HTR-8/SVneo (cell line): ENCODE measurements around the gene GRAP2.
A peak's percentile ranks its signal among the peaks of the same experiment; 100 is the strongest.
"Not testable (repeated sequence)": the region's sequence is repeated elsewhere in the genome, so short reads cannot be mapped to it uniquely, and the experiment has no call there.

Source experiments
- DNase-seq: peaks from one replicate; pipeline ENCODE4 v3.0.0; 2011; ENCODE audit warnings: low spot score, mixed read lengths; ENCODE audit not compliant: insufficient read length
- FAIRE-seq: peaks from 2 replicates; lab custom pipeline; 2011; peaks lifted over from hg19 to GRCh38; lab: Jason Lieb, UNC

The GRAP2 gene

DNA sequence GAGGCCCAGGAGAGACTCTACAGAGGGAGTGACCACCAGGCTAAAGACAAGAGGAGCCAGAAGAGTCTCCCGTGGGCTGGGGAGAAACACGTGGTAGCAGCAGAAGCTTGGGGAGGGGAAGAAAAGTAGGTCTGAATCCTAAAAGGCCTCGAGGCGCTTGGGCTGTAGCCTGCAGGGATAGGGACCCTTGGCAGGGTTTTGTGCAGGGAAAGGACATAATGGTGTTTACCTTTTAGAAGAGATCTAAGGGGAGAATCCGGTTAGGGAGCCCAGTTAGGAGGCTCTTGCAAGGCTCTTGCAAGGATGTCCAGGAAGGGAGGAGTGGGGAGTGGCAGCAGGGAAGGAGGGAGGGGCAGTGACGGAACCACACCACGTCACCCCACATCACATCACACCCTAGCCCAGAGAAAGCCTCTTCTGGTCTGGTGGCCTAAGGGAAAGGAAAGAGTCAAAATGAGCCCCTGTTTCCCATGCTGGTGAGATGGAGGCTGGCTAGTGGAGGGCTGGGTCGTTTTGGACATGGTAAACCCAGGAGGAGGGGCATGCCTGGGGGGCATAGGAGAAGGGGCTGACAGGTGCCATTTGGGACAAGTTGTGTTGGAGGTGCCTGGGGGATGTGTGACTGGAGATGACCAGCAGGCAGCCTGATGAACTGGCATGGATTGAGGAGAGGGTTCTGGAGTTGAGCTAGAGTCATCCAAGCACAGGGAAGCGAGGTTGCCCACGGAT lies 87.7 kb downstream of the GRAP2 start:
- FAIRE-seq: no peak
- DNase-seq: no peak

DNA sequence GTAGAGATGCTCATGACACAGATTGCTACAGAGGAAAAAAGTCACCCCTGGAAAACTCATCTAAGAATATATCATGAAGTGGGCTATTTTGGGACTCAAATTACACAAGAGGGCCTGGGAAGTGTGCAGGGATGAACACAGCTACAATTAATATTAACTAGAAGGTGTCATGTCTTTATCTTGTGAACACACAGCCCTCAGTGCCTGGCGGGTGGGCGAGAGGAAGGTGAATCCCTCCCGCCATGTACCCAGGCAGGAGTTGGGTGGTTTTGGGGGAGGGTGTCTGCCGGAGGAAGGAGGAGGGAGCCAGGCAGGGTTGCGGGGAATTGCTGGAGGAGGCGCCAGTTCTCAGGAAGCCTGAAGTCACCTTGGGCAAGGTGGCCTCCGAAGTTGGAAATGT lies 88.7 kb downstream of the GRAP2 start:
- DNase-seq: no peak
- FAIRE-seq: no peak

DNA sequence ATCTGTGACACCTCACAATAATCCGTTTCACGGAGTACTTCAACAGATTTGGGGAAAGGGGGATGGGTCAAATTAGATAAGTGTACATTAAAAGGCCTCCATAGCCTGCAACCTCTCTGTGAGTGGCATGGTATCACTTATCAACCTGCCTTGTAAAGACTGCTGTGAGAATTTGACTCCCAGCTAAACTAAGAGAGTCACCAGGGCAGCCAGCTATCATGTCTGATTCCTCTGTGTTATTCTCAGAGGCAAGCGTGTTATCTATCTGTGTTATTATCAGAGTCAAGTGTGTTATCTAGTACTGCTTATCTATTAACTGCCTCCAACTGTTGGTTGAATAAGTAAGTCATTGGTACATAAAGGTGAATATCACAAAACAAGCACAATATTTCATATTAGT lies 89.8 kb downstream of the GRAP2 start:
- DNase-seq (no peak), FAIRE-seq (no peak)

DNA sequence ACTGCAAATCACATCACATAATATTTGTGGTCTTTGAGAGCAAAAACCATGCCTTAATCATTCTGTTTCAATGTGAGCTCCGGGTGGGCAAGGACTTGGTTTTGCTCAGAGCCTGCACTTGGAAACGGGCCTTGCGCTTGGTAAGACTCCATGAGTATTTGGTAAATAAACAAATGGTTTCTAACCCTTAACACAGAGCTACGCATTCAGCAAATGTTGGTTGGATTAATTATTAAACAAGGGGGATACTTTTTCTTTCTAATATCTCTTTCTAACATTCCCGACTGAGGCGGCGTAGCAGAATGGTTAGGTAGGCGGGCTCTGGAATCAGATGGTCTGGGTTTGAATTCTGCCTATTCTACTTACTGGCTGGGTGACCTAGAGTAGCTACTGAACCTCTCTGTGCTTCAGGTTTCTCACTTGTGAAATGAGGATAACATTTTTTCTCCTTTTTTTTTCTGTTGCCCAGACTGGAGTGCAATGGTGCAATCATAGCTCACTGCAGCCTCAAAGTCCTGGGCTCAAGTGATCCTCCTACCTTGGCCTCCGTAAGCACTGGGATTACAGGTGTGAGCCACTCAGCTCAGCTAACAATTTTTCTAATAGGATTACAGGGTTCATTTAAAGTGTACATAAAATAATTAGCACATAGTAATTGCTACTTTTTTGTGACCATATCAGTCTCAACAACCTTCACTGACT lies 90.4 kb downstream of the GRAP2 start:
- DNase-seq: no peak
- no peak for FAIRE-seq

DNA sequence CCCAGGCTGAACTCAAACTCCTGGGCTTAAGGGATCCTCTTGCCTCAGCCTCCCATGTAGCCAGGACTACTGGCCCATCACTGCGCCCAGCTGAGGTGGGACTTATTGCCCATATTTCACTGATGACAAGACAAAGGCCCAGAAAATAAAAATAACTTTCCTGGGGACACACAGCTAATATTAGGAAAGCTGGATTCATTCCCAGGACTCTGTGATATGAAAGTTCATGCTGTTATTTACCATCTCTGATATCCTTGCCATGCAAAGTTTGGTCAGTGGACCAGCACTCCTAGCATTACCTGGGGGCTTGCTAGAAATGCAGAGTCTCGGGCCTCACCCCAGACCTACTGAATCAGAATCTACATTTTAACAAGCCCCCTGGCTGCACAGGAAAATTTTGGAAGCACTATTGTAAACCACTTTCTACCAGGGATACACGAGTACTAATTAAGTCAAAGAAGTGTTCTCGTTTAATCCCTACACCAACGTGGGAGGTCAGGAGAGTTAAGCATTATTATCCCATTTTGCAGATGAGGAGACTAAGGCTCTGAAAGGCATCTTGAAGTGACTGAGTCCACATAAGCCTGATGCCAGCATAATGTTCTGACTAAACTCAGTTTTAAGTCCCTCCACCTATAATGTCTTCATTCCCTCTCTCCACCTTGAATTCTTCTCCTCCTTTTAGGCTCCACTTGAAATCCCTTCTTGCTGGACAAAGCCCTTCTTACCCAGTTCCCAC lies 91.4 kb downstream of the GRAP2 start:
- FAIRE-seq (no peak), DNase-seq (no peak)

DNA sequence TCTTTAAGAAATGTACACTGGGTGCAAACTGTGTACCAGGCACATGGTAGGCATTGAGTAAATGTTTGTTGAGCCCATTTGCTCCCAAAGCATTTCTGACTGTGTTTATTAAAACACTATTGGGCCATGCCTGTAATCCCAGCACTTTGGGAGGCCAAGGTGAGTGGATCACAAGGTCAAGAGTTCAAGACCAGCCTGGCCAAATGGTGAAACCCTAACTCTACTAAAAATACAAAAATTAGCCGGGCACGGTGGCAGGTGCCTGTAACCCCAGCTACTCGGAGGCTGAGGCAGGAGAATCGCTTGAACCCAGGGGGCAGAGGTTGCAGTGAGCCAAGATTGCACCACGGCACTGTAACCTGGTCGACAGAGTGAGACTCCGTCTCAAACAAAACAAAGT lies 92.0 kb downstream of the GRAP2 start:
- DNase-seq, FAIRE-seq: not testable (repeated sequence)

DNA sequence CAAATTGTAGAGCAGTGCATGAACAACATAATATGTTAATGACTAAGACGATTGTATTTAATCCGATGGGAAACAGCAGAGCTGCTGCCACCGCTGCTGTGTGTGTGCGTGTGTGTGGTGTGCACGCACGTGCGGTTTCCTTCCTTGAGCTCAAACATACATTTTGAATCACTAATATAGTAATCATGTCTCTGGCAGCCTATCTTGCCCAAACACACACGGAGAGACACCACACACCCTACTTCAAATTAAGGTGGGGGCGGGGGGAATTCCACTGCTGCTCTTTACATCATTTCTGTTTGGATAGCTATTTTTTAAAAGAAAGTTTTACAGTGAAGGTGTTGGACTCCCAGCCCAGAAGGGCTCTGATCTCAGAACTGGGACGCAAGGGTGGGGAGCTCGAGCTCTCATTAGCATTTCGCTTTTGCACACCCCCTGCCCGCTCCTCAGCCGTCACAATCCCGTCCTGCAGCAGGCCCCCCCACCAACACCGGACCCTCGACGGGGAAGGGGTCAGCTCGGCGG lies 93.2 kb downstream of the GRAP2 start:
- DNase-seq (no peak), FAIRE-seq (no peak)

DNA sequence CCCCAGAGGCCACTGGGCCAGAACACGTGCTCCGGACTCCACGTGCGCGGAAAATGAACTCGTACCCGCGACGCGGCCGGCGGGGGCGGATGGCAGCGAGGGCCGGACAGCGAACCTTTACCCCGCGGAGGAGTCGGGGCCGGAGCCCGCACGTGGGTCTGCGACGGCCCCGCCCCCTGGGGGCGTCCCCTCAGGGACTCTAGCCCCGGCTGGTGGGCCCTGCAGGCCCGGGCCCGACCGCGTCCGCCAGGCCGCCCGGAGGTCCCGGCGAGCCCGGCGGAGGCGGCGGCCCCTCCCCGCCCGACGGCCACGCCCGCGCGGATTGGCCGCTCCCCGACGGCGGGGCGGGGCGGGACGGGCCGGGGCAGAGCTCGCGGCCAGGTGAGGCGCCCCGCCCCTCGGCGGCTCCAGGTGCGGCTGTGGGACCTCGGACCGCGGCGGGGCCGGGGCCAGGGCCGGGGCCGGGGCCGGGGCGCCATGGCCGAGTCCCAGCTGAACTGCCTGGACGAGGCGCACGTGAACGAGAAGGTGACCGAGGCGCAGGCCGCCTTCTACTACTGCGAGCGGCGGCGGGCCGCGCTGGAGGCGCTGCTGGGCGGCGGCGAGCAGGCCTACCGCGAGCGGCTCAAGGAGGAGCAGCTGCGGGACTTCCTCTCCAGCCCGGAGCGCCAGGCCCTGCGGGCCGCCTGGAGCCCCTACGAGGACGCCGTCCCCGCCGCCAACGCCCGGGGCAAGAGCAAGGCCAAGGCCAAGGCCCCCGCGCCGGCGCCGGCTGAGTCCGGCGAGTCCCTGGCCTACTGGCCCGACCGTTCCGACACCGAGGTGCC lies 93.9 kb downstream of the GRAP2 start, which contains the start of gene FAM83F:
Gene FAM83F (plus strand): TSS at position 389 of the 827 bp plus-strand sequence. CDS start 89 bp downstream, at position 478.
- FAIRE-seq: no peak
- DNase-seq: no peak

DNA sequence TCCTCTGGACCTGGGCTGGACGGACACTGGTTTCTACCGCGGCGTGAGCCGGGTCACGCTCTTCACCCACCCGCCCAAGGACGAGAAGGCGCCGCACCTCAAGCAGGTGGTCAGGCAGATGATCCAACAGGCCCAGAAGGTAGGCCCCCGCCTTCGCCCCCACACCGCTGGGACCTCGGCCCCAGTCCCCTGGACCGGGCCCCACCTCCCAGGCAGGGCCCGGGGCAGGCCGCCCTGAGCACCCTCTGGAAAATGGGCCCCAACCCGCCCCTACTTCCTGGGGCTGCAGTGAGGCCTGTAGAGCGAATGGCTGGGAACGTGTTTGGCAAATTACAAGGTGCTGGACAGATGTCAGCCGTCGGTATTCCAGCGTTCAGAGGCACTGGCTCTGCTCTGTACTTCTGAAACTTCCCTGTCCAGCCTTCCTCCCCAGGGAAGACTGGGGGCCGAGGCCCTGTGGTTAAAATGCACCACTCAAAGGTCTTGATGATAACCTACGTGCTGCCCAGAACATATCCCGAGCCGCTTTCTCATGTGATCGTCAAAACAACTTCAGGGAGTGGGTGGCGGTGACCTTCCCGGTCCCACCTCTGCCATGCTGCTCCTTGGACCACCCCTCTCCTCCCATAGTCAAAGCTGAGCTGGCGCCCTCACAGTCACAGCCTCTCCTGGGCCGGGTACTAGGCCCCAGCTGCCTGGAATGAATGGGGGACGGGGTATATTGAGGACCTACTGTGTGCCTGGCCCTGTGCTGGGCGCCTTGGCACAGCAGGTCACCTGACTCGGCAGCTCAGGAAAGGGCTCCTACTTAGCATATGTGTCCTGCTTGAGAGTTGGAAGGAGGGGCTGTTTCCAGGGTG lies 94.7 kb downstream of the GRAP2 start:
- FAIRE-seq (no peak), DNase-seq (no peak)

DNA sequence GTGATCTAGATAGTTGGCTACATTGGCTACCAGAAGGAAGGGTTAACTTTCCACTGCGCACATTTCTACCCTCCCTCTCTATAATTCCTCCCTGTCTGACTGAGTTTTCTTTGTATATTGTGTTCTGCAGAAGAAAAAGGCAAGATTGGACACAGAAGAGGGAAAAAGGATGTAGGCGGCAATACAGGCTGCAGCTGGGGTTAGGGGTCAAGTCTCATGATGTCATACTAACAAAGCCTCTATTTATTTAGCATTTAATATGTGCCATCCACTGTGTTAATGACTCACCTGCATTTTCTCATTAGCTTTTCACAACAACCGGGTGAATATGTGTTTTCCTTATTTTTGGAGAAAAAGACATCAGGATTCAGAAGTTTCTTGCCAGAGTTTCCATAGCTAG lies 95.8 kb downstream of the GRAP2 start:
- FAIRE-seq (no peak), DNase-seq (no peak)

DNA sequence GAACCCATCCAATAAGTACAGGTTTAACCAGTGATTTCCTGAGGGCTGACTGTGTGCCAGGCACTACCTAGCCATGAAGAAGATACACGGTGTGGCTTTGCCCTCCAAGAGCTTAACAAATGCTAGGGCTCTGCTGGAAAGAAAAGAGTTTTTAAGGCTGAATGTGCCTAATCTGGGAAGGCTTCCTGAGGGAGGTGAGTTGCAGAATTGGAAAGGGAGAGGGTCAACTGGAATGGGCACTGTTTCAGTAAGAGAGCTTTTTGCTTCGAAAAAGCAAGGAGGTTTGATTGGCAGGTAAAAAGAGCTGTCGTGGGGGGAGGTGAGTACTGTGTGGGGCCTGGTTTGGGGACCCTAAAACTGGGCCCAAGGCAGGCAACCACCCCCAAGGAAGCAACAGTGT lies 96.5 kb downstream of the GRAP2 start:
- FAIRE-seq (no peak), DNase-seq (no peak)

DNA sequence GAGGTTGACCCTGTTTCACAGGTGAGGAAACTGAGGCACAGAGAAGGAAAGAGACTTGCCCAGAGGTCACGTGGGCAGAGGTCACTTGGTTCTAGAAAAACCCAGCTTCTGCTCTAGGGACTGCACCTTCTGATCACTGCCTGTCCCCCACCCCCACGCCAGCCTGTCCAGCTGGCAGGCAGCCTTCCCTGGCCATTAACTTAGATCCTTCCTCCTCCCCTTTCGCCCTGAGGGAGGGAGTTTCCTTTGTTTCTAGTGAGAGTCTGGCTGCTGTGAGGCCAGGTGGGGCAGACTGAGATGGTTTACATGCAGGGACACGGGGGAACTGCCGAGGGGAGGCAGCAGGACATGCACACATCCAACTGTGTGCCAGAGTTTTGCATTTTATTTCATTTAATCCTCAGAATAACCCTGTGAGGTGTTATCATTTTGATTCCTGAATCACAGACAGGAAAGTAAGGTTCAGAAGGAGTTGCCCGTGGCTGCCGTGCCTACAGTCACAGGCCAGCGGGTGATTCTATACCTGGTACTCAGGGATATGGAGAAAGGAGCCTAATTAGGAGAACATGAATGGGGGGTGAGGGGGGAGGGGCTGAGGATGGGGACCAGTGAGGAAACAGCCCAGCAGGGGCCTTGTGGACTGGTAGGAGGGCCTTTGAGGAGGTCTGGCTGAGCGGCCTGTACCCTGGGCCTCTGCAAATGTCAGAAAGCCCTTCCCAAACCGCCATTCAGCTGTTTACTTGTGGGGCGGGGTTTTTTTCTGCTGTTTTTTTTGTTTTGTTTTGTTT lies 97.2 kb downstream of the GRAP2 start:
- FAIRE-seq (no peak), DNase-seq (peak; percentile 56)

DNA sequence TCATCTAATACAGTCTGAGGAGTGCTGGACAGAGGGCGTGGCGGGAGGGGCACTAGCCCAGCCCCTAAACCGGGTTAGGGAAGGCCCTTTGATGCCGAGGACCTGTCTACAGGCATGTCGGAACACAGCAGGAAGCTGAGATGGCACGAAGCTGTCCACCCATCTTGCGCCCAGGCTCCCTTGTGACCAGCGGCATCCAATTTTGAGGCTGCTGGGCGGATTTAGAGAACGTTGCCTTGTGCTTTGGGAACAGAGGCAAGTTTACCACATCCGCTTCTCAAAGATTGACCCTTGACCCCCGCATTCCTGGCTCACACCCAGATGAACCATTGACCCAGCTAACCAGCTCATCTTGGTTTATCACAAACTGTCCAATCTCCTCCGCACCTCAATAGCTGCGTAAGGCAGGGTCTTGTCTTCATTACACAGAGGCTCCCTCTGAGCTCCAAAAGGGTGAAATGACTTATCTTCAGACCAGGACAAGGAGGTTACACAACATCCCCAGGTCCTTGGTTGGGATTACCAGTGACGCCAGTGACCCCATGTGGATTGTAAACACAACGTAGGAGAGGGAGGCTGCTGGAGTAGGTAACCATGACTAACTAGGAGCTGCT lies 98.4 kb downstream of the GRAP2 start:
- no peak for DNase-seq
- FAIRE-seq: no peak

DNA sequence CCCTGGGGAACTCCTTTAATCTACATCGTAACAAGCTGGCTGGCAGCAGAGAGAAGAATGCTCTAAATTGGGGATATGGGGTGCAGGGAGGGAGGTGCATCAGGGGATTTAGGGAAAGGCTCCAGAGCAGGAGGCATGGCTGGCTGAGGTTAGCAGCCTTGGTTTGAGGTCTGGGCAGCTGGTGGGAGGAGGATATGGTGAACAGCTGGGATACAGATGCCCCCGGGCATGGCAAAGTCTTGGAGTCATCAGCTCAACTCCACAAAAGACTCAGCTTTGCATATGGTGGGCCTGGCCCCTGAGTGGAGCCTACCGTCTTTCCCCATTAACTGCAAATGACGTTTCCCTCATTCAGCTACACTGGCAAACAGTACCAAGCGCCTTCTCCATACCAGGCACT lies 99.3 kb downstream of the GRAP2 start:
- no peak for DNase-seq
- no peak for FAIRE-seq

DNA sequence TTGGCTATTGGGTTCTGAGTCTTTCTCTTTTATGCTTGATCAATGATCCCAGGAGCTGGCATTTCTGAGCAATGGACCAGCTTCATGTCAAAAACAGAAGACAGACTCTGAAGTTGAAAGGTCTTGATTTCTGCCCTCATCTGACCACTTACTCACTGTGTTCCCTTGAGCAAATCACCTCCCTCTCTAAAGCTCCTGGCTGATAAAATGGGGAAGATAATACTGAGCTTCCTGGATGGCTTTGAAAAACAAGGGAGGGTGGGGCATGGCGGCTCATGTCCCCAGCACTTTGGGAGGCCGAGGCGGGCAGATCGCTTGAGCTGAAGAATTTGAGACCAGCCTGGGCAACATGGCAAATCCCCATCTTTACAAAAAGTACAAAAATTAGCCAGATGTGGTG lies 100.2 kb downstream of the GRAP2 start:
- DNase-seq (no peak), FAIRE-seq (no peak)

DNA sequence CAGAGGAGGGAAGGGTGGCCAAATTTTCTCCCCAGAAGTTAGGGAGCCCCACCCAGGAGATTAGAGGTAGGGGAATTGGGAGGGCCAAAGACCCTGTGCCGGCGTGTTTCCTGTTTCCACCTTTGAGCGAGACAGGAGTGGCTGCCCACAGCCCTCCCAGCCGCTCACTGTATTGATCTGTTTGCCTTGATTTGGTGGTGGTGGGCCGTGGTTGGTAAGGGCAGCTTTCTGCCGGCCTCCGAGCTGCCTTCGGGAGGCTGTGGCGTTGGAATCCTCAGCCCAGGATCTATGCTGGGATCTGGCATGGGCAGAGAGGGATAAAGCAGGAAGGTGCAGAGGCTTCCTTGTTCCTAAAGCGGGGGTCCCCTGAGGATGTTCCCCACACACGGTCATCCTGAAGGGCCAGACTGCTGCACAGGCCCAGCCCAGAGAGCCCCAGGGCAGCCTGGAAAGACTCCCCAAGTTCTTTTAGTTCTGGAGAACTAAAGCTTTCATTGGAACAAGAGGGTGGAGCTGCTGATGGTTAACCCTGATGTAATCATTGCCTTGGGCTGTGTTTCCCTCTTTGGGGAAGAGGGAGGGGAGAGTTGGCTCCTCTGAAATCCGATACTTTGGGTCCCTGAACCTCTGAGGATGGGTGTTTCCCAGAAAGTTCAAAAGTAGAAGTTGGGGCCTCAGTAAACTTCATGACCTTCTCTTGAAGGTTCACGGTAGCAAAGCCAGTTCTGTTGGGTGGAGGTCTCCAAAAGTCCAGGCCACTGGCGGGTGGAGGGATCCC lies 101.1 kb downstream of the GRAP2 start:
- FAIRE-seq (no peak), DNase-seq (no peak)
